B cell (primary cell): ENCODE results near the gene RNF8. TPM values are rescaled to one million over a fixed set of nuclear protein-coding genes. Genes with fewer than 3 reads are reported as not detected.

Source experiments
- ATAC-seq: fragments of 200-7000 bp; cut with Tn5 transposase; one replicate; pipeline ENCODE4 v1.10.0; 2021; ENCODE audit warnings: low read depth, mild to moderate bottlenecking, moderate number of reproducible peaks, moderate library complexity
- CTCF ChIA-PET: fragments of 350-600 bp; sonication (Branson Sonifier 250); formaldehyde crosslinking; loops from one replicate; lab custom pipeline; 2021; ENCODE audit warnings: antibody characterized with exemption, inconsistent platforms; lab: Charles Lee
- POLR2A ChIA-PET: fragments of 350-600 bp; sonication (Branson Sonifier 250); formaldehyde crosslinking; loops from one replicate; lab custom pipeline; 2021; ENCODE audit warnings: antibody characterized with exemption; lab: Charles Lee
- DNase-seq: peaks from one replicate; pipeline ENCODE4 v3.0.0; 2013
- H2AFZ ChIP-seq: 2 replicates; pipeline ENCODE4 v1.6.1; 2012; ENCODE audit warnings: mild to moderate bottlenecking, low read depth, low read length; ENCODE audit not compliant: insufficient read depth, poor library complexity, severe bottlenecking
- H3K27ac ChIP-seq, 2 donors: 1 replicate in 1 of 2; 2 replicates in 1 of 2; pipeline ENCODE4 v1.5.1; 2012 to 2013; ENCODE audit warnings: low read length in 2 of 2, mild to moderate bottlenecking in 2 of 2, moderate library complexity in 1 of 2
- H3K27me3 ChIP-seq, 4 experiments: fragments of 200-600 bp in 1 of 4; sonication (generic) in 1 of 4; replicated peaks in 1 of 4; 1 replicate in 2 of 4; 2 replicates in 2 of 4; pipeline versions ENCODE4 v1.6.1 to v1.7.0; 2013 to 2016; ENCODE audit warnings: low read length in 3 of 4, mild to moderate bottlenecking in 2 of 4, mixed read lengths in 1 of 4, moderate library complexity in 1 of 4; ENCODE audit not compliant: insufficient read depth in 4 of 4, control insufficient read depth in 3 of 4; ENCODE audit errors: control extremely low read depth in 1 of 4
- H3K36me3 ChIP-seq, 2 experiments: replicated peaks in 1 of 2; 1 replicate in 1 of 2; 2 replicates in 1 of 2; pipeline versions ENCODE4 v1.6.1 to v1.7.1; 2013; ENCODE audit warnings: low read length in 1 of 2; ENCODE audit not compliant: insufficient read depth in 2 of 2, control insufficient read depth in 1 of 2; ENCODE audit errors: control extremely low read depth in 1 of 2, extremely low read depth in 1 of 2
- H3K4me1 ChIP-seq, 2 donors: fragments of 200-600 bp in 1 of 2; sonication (generic) in 1 of 2; 1 replicate in 1 of 2; 2 replicates in 1 of 2; pipeline versions ENCODE4 v1.5.1 to v1.6.1; 2013 to 2017; ENCODE audit warnings: low read length in 2 of 2; ENCODE audit not compliant: control insufficient read depth in 2 of 2, insufficient read depth in 2 of 2
- H3K4me2 ChIP-seq: replicated peaks from 2 replicates; pipeline ENCODE3; 2012; ENCODE audit warnings: mild to moderate bottlenecking, low read depth, low read length; ENCODE audit not compliant: poor library complexity, severe bottlenecking
- H3K4me3 ChIP-seq, 5 experiments: fragments of 200-600 bp in 1 of 5; sonication (generic) in 1 of 5; 1 replicate in 3 of 5; 2 replicates in 2 of 5; pipeline versions ENCODE4 v1.5.1 to v1.7.0; 2011 to 2016; ENCODE audit warnings: low read length in 4 of 5, mild to moderate bottlenecking in 4 of 5, low read depth in 2 of 5, control low read depth in 1 of 5, moderate library complexity in 1 of 5; ENCODE audit not compliant: insufficient read depth in 1 of 5; ENCODE audit errors: control extremely low read depth in 1 of 5, extremely low read depth in 1 of 5
- H3K79me2 ChIP-seq: fragments of 200-600 bp; sonication (generic); one replicate; pipeline ENCODE4 v1.6.0; 2016; ENCODE audit warnings: low read length; ENCODE audit not compliant: control insufficient read depth, insufficient read depth
- H3K9ac ChIP-seq: fragments of 200-600 bp; sonication (generic); 2 replicates; pipeline ENCODE4 v1.6.1; 2017; ENCODE audit warnings: mild to moderate bottlenecking, low read length, moderate library complexity
- H3K9me3 ChIP-seq, 3 donors: one replicate each; pipeline versions ENCODE4 v1.6.1 to v1.7.1; 2013; ENCODE audit warnings: low read length in 2 of 3; ENCODE audit not compliant: control insufficient read depth in 2 of 3, insufficient read depth in 1 of 3; ENCODE audit errors: control extremely low read depth in 1 of 3
- H4K20me1 ChIP-seq: 2 replicates; pipeline ENCODE4 v1.6.0; 2012; ENCODE audit warnings: mild to moderate bottlenecking, low read length; ENCODE audit not compliant: insufficient read depth, control insufficient read depth, poor library complexity, severe bottlenecking
- H3K27ac Mint-ChIP-seq: one replicate; pipeline ENCODE4 v1.8.0; 2021; ENCODE audit warnings: mixed read lengths
- H3K27me3 Mint-ChIP-seq: one replicate; pipeline ENCODE4 v1.8.0; 2021; ENCODE audit warnings: mixed read lengths
- H3K4me1 Mint-ChIP-seq: one replicate; pipeline ENCODE4 v1.8.0; 2021; ENCODE audit warnings: mixed read lengths
- H3K4me3 Mint-ChIP-seq: one replicate; pipeline ENCODE4 v1.8.0; 2021; ENCODE audit warnings: mixed read lengths
- H3K9me3 Mint-ChIP-seq: one replicate; pipeline ENCODE4 v1.8.0; 2022; ENCODE audit warnings: mixed read lengths; ENCODE audit not compliant: insufficient read depth
- EZH2 ChIP-seq: IDR thresholded peaks from 2 replicates; pipeline ENCODE4 v1.6.1; 2012; ENCODE audit warnings: borderline replicate concordance, low read depth, mild to moderate bottlenecking, moderate library complexity, low read length; ENCODE audit not compliant: insufficient read depth, poor library complexity, severe bottlenecking
- WGBS: methylation state at CpG from one replicate; pipeline ENCODE4 v1.1.5; 2013; ENCODE audit warnings: missing lambda C conversion rate; ENCODE audit not compliant: insufficient coverage; 5-methylcytosine and 5-hydroxymethylcytosine counted together
- intact Hi-C: fragments of 100-400 bp; cut with micrococcal nuclease; formaldehyde crosslinking; loops from one replicate; pipeline ENCODE4 v1.10.0; 2022
- polyA minus RNA-seq: library from RNA; depleted of rRNA, polyadenylated mRNA; stranded (reverse); fragments of >200 nt; gene quantifications from 2 replicates; pipeline ENCODE4 v1.2.3, GENCODE V29; 2012
- polyA plus RNA-seq: library from polyadenylated mRNA; depleted of rRNA; stranded (reverse); fragments of >200 nt; gene quantifications from 2 replicates; pipeline ENCODE4 v1.2.3, GENCODE V29; 2012
- total RNA-seq, 2 donors: library from RNA; stranded (reverse); fragments of 120-200 nt in 1 of 2; gene quantifications; 1 replicate in 1 of 2; 2 replicates in 1 of 2; pipeline versions ENCODE4 v1.2.3 to v1.2.4, GENCODE V29; 2013 to 2022
- TF ChIP-seq, protein P1 (sequence below): fragments of 200-600 bp; IDR thresholded peaks from one replicate; pipeline ENCODE4 v1.8.0; 2022; ENCODE audit warnings: antibody characterized with exemption, mild to moderate bottlenecking

The RNF8 gene, protein sequence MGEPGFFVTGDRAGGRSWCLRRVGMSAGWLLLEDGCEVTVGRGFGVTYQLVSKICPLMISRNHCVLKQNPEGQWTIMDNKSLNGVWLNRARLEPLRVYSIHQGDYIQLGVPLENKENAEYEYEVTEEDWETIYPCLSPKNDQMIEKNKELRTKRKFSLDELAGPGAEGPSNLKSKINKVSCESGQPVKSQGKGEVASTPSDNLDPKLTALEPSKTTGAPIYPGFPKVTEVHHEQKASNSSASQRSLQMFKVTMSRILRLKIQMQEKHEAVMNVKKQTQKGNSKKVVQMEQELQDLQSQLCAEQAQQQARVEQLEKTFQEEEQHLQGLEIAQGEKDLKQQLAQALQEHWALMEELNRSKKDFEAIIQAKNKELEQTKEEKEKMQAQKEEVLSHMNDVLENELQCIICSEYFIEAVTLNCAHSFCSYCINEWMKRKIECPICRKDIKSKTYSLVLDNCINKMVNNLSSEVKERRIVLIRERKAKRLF
- 16.9 and 18.8 TPM in 2 replicates for total RNA-seq
- total RNA-seq (2013): 16.6 TPM
- polyA plus RNA-seq: 5.3 and 7.4 TPM in 2 replicates
- polyA minus RNA-seq: 11.5 and 11.6 TPM in 2 replicates

DNA sequence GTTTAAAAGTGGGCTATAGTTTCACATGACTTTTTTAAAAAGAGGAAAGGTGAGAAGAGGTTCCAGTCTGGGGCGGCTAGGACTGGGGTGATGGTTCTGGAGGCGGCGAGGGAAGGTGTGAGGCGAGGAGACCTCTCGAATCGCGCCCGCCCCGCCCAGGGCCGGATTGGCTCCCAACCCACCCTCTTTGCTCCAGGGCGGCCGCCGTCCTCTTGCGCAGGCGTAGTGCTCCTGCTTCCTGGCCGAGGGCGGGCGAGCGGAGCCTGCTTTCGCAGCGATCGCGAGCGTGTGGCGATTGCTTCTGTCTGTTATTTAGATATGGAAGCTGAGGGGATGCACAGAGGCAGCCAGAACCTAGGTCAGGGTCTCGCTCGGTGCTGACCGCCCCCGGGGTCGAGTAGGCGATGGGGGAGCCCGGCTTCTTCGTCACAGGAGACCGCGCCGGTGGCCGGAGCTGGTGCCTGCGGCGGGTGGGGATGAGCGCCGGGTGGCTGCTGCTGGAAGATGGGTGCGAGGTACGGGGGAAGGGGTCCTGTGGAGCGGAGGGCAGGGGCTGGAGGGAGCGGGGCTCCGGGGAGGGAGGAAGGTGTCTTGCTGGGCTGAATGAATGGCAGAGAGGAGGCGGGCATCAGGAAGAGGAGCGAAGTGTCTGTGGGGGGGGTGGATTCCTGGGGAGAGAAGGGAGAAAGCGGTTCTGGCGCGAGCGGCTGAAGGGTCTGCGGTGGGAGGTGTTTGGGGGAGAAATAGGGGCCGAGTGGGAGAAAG lies at the start of gene RNF8:
TSS of gene RNF8 (plus strand) at position 223 of the 765 bp plus-strand sequence. CDS start at position 405, 182 bp downstream.
- H3K4me3 ChIP-seq: peak within 1 kb of the TSS; percentile 44 to 98 (median 92)
- no peak for TF ChIP-seq EZH2
- TF ChIP-seq, protein P1, sequence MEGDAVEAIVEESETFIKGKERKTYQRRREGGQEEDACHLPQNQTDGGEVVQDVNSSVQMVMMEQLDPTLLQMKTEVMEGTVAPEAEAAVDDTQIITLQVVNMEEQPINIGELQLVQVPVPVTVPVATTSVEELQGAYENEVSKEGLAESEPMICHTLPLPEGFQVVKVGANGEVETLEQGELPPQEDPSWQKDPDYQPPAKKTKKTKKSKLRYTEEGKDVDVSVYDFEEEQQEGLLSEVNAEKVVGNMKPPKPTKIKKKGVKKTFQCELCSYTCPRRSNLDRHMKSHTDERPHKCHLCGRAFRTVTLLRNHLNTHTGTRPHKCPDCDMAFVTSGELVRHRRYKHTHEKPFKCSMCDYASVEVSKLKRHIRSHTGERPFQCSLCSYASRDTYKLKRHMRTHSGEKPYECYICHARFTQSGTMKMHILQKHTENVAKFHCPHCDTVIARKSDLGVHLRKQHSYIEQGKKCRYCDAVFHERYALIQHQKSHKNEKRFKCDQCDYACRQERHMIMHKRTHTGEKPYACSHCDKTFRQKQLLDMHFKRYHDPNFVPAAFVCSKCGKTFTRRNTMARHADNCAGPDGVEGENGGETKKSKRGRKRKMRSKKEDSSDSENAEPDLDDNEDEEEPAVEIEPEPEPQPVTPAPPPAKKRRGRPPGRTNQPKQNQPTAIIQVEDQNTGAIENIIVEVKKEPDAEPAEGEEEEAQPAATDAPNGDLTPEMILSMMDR: no peak
- Mint-ChIP-seq H3K9me3 (no peaks in the 10 kb centered on the region), H3K4me3 (peak within 1 kb of the TSS; percentile 96), H3K27ac (peak within 1 kb of the TSS; percentile 87), H3K4me1 (peaks cover 30% of the 10 kb centered on the region), H3K27me3 (no peaks in the 10 kb centered on the region)
- whole genome bisulfite sequencing: under 1% methylated on average over 53 of the region's 54 CpGs
- ATAC-seq (peak; percentile 98), DNase-seq (peak; percentile 90)
- peak within 1 kb of the TSS; percentile 97 for H3K4me2 ChIP-seq
- no peaks in the 10 kb centered on the region for H3K9me3 ChIP-seq
- peaks cover 12% of the 10 kb centered on the region for H4K20me1 ChIP-seq
- ChIA-PET POLR2A (interaction anchor here (0.5 to 0.7 kb wide), 3 partner anchors 50 to 351 kb away, joined by 3 to 5 read pairs (median 3); no protein-coding TSS in a partner anchor), CTCF (interaction anchor here (1.2 to 1.3 kb wide), 2 partner anchors 13 to 338 kb away, joined by 3 to 4 read pairs; no protein-coding TSS in a partner anchor)
- intact Hi-C loops: loop anchor here (1.0 to 10.0 kb wide), 3 partner anchors 79 to 467 kb away; partner anchors contain the start of genes C6orf89, CMTR1 and ZFAND3
- H3K79me2 ChIP-seq: peaks cover 52% of the 10 kb centered on the region
- peak within 1 kb of the TSS; percentile 34 to 83 for H3K27ac ChIP-seq
- H3K27me3 ChIP-seq: no peaks in the 10 kb centered on the region
- H2AFZ ChIP-seq: peak within 1 kb of the TSS; percentile 100
- H3K4me1 ChIP-seq: peaks cover 11 to 13% of the 10 kb centered on the region in 2 donors
- no peaks in the 10 kb centered on the region for H3K36me3 ChIP-seq
- peak within 1 kb of the TSS; percentile 97 for H3K9ac ChIP-seq
